ENCODE data around the gene ZNF771. TPM values are rescaled to one million over a fixed set of nuclear protein-coding genes. Genes with fewer than 3 reads are reported as not detected.
A peak's percentile ranks its signal among the peaks of the same experiment; 100 is the strongest.

ZNF771 gene
- total RNA-seq (1 to 10 TPM in 1 of 2 experiments, under 1 TPM in 1; 0.80 to 1.2 TPM), total RNA-seq (0.79 to 16.0 (median 4.2) reads per million in 172 experiments)
- polyA plus RNA-seq (2013, experiment 1 of 2), result 2.1 TPM
- 1.9 TPM for polyA plus RNA-seq (2013, experiment 2 of 2)

DNA sequence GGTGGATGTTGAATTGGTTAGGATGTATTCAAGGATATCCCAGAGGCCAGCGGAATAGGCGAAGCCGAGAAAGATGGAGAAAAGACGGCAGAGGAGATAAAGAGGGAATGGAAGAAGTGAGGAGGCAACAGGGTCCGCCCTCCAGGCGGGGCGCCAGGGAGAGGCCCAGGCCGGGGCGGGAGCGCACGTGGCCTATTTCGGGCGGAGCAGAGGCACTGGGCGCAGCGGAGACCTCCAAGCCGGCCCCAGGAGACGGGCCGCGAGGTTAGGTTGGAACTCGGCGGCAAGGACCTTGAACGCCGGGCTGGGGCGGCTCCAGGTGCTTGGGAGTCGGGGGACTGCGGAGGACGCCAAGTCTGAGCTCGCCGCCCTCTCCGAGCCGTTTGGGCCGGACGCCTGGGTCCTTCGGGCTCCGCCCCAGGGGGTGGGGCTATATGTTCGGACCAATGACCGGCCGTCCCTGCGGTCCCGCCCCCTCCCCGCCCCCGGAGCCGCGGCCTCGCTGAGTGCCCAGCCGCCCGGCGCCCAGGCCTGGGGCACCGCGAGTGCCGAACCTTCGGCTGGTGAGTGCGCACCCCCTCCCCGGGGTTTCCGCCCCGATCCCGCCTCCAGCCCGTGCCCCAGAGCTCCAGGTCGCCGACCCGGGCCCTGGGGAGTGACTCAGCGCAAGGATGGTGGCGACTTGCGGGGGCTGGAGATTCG lies at the start of gene ZNF771:
Gene ZNF771, plus strand, starts transcription at position 505 of the 702 bp plus-strand sequence. CDS start 448 bp downstream, outside the sequence.
- Histone ChIP-seq H3K27ac (ENCODE audit: low read depth in 1 of 2, low read length in 2 of 2) (peak within 1 kb of the TSS; percentile 66 to 67), H3K4me1 (ENCODE audit: insufficient read depth, low read length) (peaks cover 31% of the 10 kb centered on the region), H3K27me3 (ENCODE audit: control insufficient read depth in 1 of 2, insufficient read depth in 2 of 2, low read length in 2 of 2) (no peaks in the 10 kb centered on the region), H3K36me3 (ENCODE audit: insufficient read depth, low read length) (peaks cover 6% of the 10 kb centered on the region), H3K9me3 (ENCODE audit: control insufficient read depth in 1 of 2, insufficient read depth in 1 of 2, low read length in 2 of 2) (no peaks in the 10 kb centered on the region), H3K4me3 (ENCODE audit: low read length) (peak within 1 kb of the TSS; percentile 69)
- Mint-ChIP-seq H3K4me3 (peak within 1 kb of the TSS; percentile 97), H3K36me3 (ENCODE audit: low read depth) (peaks cover 10% of the 10 kb centered on the region), H3K27me3 (no peaks in the 10 kb centered on the region), H3K4me1 (ENCODE audit: low read depth) (peaks cover 21% of the 10 kb centered on the region), H3K27ac (peak within 1 kb of the TSS; percentile 79), H3K9me3 (no peaks in the 10 kb centered on the region)
- DNase-seq (peak; percentile 68 to 96 (median 86)), ATAC-seq (ENCODE audit: poor library complexity) (peak; percentile 71)
- CTCF ChIA-PET, result interaction anchor here (0.6 to 2.8 kb wide), 9 partner anchors 11 to 227 kb away, joined by 3 to 10 read pairs (median 3); partner anchors contain the start of genes CD2BP2, DCTPP1, SEPTIN1 and ZNF48
- TF ChIP-seq, protein P1, sequence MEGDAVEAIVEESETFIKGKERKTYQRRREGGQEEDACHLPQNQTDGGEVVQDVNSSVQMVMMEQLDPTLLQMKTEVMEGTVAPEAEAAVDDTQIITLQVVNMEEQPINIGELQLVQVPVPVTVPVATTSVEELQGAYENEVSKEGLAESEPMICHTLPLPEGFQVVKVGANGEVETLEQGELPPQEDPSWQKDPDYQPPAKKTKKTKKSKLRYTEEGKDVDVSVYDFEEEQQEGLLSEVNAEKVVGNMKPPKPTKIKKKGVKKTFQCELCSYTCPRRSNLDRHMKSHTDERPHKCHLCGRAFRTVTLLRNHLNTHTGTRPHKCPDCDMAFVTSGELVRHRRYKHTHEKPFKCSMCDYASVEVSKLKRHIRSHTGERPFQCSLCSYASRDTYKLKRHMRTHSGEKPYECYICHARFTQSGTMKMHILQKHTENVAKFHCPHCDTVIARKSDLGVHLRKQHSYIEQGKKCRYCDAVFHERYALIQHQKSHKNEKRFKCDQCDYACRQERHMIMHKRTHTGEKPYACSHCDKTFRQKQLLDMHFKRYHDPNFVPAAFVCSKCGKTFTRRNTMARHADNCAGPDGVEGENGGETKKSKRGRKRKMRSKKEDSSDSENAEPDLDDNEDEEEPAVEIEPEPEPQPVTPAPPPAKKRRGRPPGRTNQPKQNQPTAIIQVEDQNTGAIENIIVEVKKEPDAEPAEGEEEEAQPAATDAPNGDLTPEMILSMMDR (IDR thresholded peaks at IDR 0.05), result no peak
- intact Hi-C loops (cut with DNase I, micrococcal nuclease), result loop anchor here (5.0 to 10.0 kb wide), 3 partner anchors 35 to 342 kb away; partner anchors contain the start of genes CD2BP2 (in 2 of the 2), ALDOA (in 1 of the 2), MYL11 (in 1 of the 2) and TBC1D10B (in 1 of the 2)
- POLR2A ChIA-PET, result interaction anchor here (0.6 to 5.1 kb wide), 22 partner anchors 9 to 342 kb away, joined by 3 to 131 read pairs (median 4); partner anchors contain the start of genes ALDOA, CD2BP2, CORO1A and DCTPP1

DNA sequence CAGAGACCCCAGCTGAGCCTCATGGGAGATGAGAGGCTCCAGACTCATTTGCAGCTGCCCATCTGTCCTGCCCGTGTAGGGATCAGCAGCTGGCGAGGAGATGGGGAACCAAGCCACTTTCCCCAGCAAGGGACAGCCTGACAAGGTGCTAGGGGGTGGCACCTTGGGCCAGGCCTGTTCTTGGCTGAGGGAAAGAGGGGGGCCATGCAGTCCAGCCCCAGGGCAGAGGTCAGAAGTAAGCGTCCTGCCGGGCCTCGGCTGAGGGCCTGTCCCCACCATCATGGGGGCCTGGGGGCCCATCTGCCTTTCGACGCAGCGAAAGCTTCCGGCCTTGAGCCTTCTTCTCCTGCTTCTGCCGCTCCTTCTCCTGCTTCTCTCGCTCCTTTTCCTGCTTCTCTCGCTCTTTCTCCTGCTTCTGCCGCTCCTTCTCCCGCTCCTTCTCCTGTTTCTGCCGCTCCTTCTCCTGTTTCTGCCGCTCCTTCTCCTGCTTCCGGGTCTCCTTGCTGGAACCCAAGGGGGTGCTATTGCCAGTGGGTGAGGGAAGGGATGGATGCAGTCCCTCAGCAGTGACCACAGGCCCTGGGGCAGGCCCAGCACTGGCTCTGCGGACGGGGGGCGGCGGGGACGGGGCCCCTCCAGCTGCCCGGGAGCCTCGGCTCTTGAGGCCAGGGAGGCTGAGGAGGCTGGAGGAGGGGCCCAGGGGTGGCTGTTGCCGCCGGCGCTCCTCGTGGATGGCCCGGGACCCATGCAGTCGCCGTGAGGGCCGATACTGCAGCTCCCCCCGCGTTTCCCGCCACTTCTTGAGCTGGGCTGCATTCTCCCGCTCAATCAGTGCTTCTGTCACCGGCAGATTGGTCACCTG lies 49.5 kb upstream of the ZNF771 start:
- no peaks in the 10 kb centered on the region for H3K27me3 ChIP-seq (ENCODE audit: control insufficient read depth in 1 of 2, insufficient read depth in 2 of 2, low read length in 2 of 2)
- H3K27ac ChIP-seq (ENCODE audit: low read depth in 1 of 2, low read length in 2 of 2), result no peak overlapping the region
- Mint-ChIP-seq H3K27ac (peak overlapping the region; percentile 89), H3K36me3 (ENCODE audit: low read depth) (peaks cover 67% of the 10 kb centered on the region), H3K27me3 (no peaks in the 10 kb centered on the region), H3K9me3 (no peaks in the 10 kb centered on the region), H3K4me1 (ENCODE audit: low read depth) (peaks cover 27% of the 10 kb centered on the region), H3K4me3 (no peak overlapping the region)
- H3K4me1 ChIP-seq (ENCODE audit: insufficient read depth, low read length), result peaks cover 34% of the 10 kb centered on the region
- intact Hi-C loops (cut with DNase I, micrococcal nuclease), result loop anchor here (5.0 to 10.0 kb wide), 2 partner anchors 47 to 199 kb away; partner anchors contain the start of genes ZNF771 (in 2 of the 2) and ZNF764 (in 1 of the 2)
- no peaks in the 10 kb centered on the region for H3K9me3 ChIP-seq (ENCODE audit: control insufficient read depth in 1 of 2, insufficient read depth in 1 of 2, low read length in 2 of 2)
- TF ChIP-seq, protein P1 (IDR thresholded peaks at IDR 0.05), result no peak
- DNase-seq, result no peak
- ATAC-seq (ENCODE audit: poor library complexity), result no peak
- peaks cover 41% of the 10 kb centered on the region for H3K36me3 ChIP-seq (ENCODE audit: insufficient read depth, low read length)
- no peak overlapping the region for H3K4me3 ChIP-seq (ENCODE audit: low read length)
- ChIA-PET POLR2A (interaction anchor here (2.0 to 3.4 kb wide), 2 partner anchors 12 to 23 kb away, joined by 10 to 15 read pairs; partner anchors contain the start of gene TBC1D10B), CTCF (no interaction called here)

DNA sequence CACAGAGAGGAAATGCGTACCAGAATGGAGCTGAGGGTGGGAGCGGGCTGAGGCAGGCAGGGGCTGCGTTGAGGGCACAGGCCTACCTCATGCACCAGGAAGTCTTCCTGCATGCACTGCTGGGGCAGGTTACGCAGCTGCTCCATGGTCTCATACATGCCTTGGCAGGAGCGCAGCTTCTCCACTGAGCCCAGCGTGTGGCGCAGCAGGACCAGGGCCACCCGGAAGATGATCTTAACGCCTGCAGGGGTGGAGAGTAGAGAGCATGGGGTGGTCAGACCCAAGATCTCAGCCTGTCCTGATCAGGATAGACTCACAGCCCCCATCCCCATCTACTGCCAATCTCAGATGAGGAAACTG lies 48.8 kb upstream of the ZNF771 start:
- no peaks in the 10 kb centered on the region for H3K9me3 ChIP-seq (ENCODE audit: control insufficient read depth in 1 of 2, insufficient read depth in 1 of 2, low read length in 2 of 2)
- CTCF ChIA-PET, result no interaction called here
- ATAC-seq (ENCODE audit: poor library complexity) (no peak), DNase-seq (no peak)
- H3K4me1 ChIP-seq (ENCODE audit: insufficient read depth, low read length), result peaks cover 28% of the 10 kb centered on the region
- Mint-ChIP-seq H3K9me3 (no peaks in the 10 kb centered on the region), H3K4me3 (no peak overlapping the region), H3K36me3 (ENCODE audit: low read depth) (peaks cover 67% of the 10 kb centered on the region), H3K27me3 (no peaks in the 10 kb centered on the region), H3K4me1 (ENCODE audit: low read depth) (peaks cover 25% of the 10 kb centered on the region), H3K27ac (no peak overlapping the region)
- H3K27ac ChIP-seq (ENCODE audit: low read depth in 1 of 2, low read length in 2 of 2), result no peak overlapping the region
- H3K4me3 ChIP-seq (ENCODE audit: low read length), result no peak overlapping the region
- POLR2A ChIA-PET, result interaction anchor here (3.4 kb wide), 1 partner anchor 11 kb away, joined by 15 read pairs; the partner anchor contains the start of gene TBC1D10B
- TF ChIP-seq, protein P1 (IDR thresholded peaks at IDR 0.05), result no peak
- peaks cover 39% of the 10 kb centered on the region for H3K36me3 ChIP-seq (ENCODE audit: insufficient read depth, low read length)
- no peaks in the 10 kb centered on the region for H3K27me3 ChIP-seq (ENCODE audit: control insufficient read depth in 1 of 2, insufficient read depth in 2 of 2, low read length in 2 of 2)
- intact Hi-C loops (cut with DNase I, micrococcal nuclease), result loop anchor here (5.0 to 10.0 kb wide), 2 partner anchors 46 to 199 kb away; partner anchors contain the start of genes ZNF771 (in 2 of the 2) and ZNF764 (in 1 of the 2)
